GM19468 (cell line): Measurements from ENCODE around the gene C11orf68.

Experiments used
- ATAC-seq: cut with Tn5 transposase; IDR thresholded peaks from one replicate; pipeline ENCODE4 v1.9.1; 2021; ENCODE audit warnings: mild to moderate bottlenecking, moderate library complexity, moderate number of reproducible peaks; ENCODE audit not compliant: unreplicated experiment; ENCODE audit errors: extremely low read depth

The C11orf68 gene

GRCh38 chr11:65879617-65880016 lies 39.2 kb downstream of the C11orf68 start, which contains the start of gene CTSW:
Gene CTSW, plus strand, starts transcription at chr11:65879837. Its CDS starts 18 bp downstream, at chr11:65879855.
- no peak for ATAC-seq

- peak; percentile 72 for ATAC-seq
Measured at GRCh38 chr11:65873318-65874156, 45.3 kb downstream of the C11orf68 start.

GRCh38 chr11:65872586-65873317 lies 46.1 kb downstream of the C11orf68 start, which contains the start of gene EFEMP2:
Gene EFEMP2, minus strand, starts transcription at chr11:65872800. Its CDS starts 446 bp downstream, at chr11:65872354.
- no peak for ATAC-seq

GRCh38 chr11:65871811-65872548 lies 46.9 kb downstream of the C11orf68 start:
- no peak for ATAC-seq

GRCh38 chr11:65870706-65871681 lies 47.9 kb downstream of the C11orf68 start:
- no peak for ATAC-seq

GRCh38 chr11:65870307-65870658 lies 48.6 kb downstream of the C11orf68 start:
- ATAC-seq = no peak

- ATAC-seq = no peak
Measured at GRCh38 chr11:65869643-65870306, 49.1 kb downstream of the C11orf68 start.

- no peak for ATAC-seq
Measured at GRCh38 chr11:65868907-65869306, 50.0 kb downstream of the C11orf68 start.

GRCh38 chr11:65868076-65868667 lies 50.7 kb downstream of the C11orf68 start:
- no peak for ATAC-seq

- ATAC-seq = no peak
Measured at GRCh38 chr11:65867284-65868071, 51.4 kb downstream of the C11orf68 start.
